ENCODE results near the gene ADM. TPM values are rescaled to one million over a fixed set of nuclear protein-coding genes. Genes with fewer than 3 reads are reported as not detected.
A peak's percentile ranks its signal among the peaks of the same experiment; 100 is the strongest.

The ADM gene
- polyA plus RNA-seq, 3 donors from 2014 or later: 0.19 to 2.1 (median 0.20) TPM

- Mint-ChIP-seq H3K27ac (no peak overlapping the region), H3K36me3 (no peaks in the 10 kb centered on the region), H3K4me1 (no peaks in the 10 kb centered on the region), H3K4me3 (no peak overlapping the region), H3K9me3 (no peaks in the 10 kb centered on the region), H3K27me3 (ENCODE audit: low read depth in 3 of 3) (peaks cover 0 to 5% (median 3%) of the 10 kb centered on the region in 3 donors)
- no peak for DNase-seq
These were observed 20.9 kb upstream of the ADM start for GRCh38 chr11:10283991-10284390.

- H3K9me3 Mint-ChIP-seq: no peaks in the 10 kb centered on the region
- H3K27ac Mint-ChIP-seq: no peak overlapping the region
- no peak overlapping the region for H3K4me3 Mint-ChIP-seq
- no peaks in the 10 kb centered on the region for H3K4me1 Mint-ChIP-seq
- H3K36me3 Mint-ChIP-seq: no peaks in the 10 kb centered on the region
- DNase-seq: no peak
- peaks cover 0 to 5% (median 3%) of the 10 kb centered on the region in 3 donors for H3K27me3 Mint-ChIP-seq (ENCODE audit: low read depth in 3 of 3)
These were observed 19.6 kb upstream of the ADM start for GRCh38 chr11:10285148-10285802.

- no peaks in the 10 kb centered on the region for H3K36me3 Mint-ChIP-seq
- no peak overlapping the region for H3K4me3 Mint-ChIP-seq
- H3K27ac Mint-ChIP-seq: no peak overlapping the region
- H3K4me1 Mint-ChIP-seq: peaks cover 7 to 8% of the 10 kb centered on the region in 2 donors
- H3K9me3 Mint-ChIP-seq: no peaks in the 10 kb centered on the region
- peaks cover 0 to 9% (median 3%) of the 10 kb centered on the region in 3 donors for H3K27me3 Mint-ChIP-seq (ENCODE audit: low read depth in 3 of 3)
- no peak for DNase-seq
These were observed 17.7 kb upstream of the ADM start for GRCh38 chr11:10287140-10287539.

- Mint-ChIP-seq H3K9me3 (no peaks in the 10 kb centered on the region), H3K4me1 (peaks cover 13% of the 10 kb centered on the region in 2 donors), H3K27me3 (ENCODE audit: low read depth in 3 of 3) (peaks cover 0 to 16% (median 3%) of the 10 kb centered on the region in 3 donors), H3K27ac (no peak overlapping the region), H3K4me3 (no peak overlapping the region), H3K36me3 (no peaks in the 10 kb centered on the region)
- DNase-seq: no peak
These were observed 16.8 kb upstream of the ADM start for GRCh38 chr11:10287766-10288715.

GRCh38 chr11:10288881-10289764, 15.8 kb upstream of the ADM start:
- no peak overlapping the region for H3K27ac Mint-ChIP-seq
- peaks cover 0 to 15% (median 3%) of the 10 kb centered on the region in 3 donors for H3K27me3 Mint-ChIP-seq (ENCODE audit: low read depth in 3 of 3)
- H3K4me3 Mint-ChIP-seq: no peak overlapping the region
- H3K4me1 Mint-ChIP-seq: peaks cover 15 to 16% of the 10 kb centered on the region in 2 donors
- DNase-seq: no peak
- H3K36me3 Mint-ChIP-seq: no peaks in the 10 kb centered on the region
- no peaks in the 10 kb centered on the region for H3K9me3 Mint-ChIP-seq

- no peak for DNase-seq
- H3K9me3 Mint-ChIP-seq: no peaks in the 10 kb centered on the region
- peaks cover under 1 to 15% (median 7%) of the 10 kb centered on the region in 3 donors for H3K27me3 Mint-ChIP-seq (ENCODE audit: low read depth in 3 of 3)
- H3K36me3 Mint-ChIP-seq: no peaks in the 10 kb centered on the region
- peaks cover 19% of the 10 kb centered on the region in 2 donors for H3K4me1 Mint-ChIP-seq
- H3K27ac Mint-ChIP-seq: no peak overlapping the region
- H3K4me3 Mint-ChIP-seq: no peak overlapping the region
These were observed 15.0 kb upstream of the ADM start for GRCh38 chr11:10289765-10290380.

GRCh38 chr11:10291801-10292638, 12.9 kb upstream of the ADM start:
- peak overlapping the region; percentile 42 to 71 (median 68) for H3K4me3 Mint-ChIP-seq
- H3K36me3 Mint-ChIP-seq: no peaks in the 10 kb centered on the region
- no peak for DNase-seq
- H3K4me1 Mint-ChIP-seq: peaks cover 27 to 28% of the 10 kb centered on the region in 2 donors
- H3K27ac Mint-ChIP-seq: no peak overlapping the region
- H3K9me3 Mint-ChIP-seq: no peaks in the 10 kb centered on the region
- peaks cover 2 to 27% (median 9%) of the 10 kb centered on the region in 3 donors for H3K27me3 Mint-ChIP-seq (ENCODE audit: low read depth in 3 of 3)

- peaks cover 2 to 29% (median 11%) of the 10 kb centered on the region in 3 donors for H3K27me3 Mint-ChIP-seq (ENCODE audit: low read depth in 3 of 3)
These were observed 11.2 kb upstream of the ADM start, which contains the start of gene SBF2 for GRCh38 chr11:10293423-10294289. Gene SBF2, minus strand, starts transcription at chr11:10294219. Its CDS starts 150 bp downstream, at chr11:10294069.

GRCh38 chr11:10294290-10294953, 10.5 kb upstream of the ADM start:
- Mint-ChIP-seq H3K27ac (peak overlapping the region in 3 of 6 donors; percentile 41 to 83 (median 55)), H3K4me3 (peak overlapping the region; percentile 83 to 93 (median 86)), H3K4me1 (peaks cover 35 to 42% of the 10 kb centered on the region in 2 donors), H3K9me3 (no peaks in the 10 kb centered on the region), H3K36me3 (no peaks in the 10 kb centered on the region), H3K27me3 (ENCODE audit: low read depth in 3 of 3) (peaks cover 2 to 29% (median 11%) of the 10 kb centered on the region in 3 donors)
- DNase-seq: no peak

More at GRCh38 chr11:10293423-10294289, 11.2 kb upstream of the ADM start, which contains the start of gene SBF2:
- Mint-ChIP-seq H3K27ac (peak within 1 kb of the TSS in 5 of 6 donors; percentile 24 to 83 (median 41)), H3K9me3 (no peaks in the 10 kb centered on the region), H3K4me3 (peak within 1 kb of the TSS; percentile 83 to 93 (median 86)), H3K4me1 (peaks cover 34 to 40% of the 10 kb centered on the region in 2 donors), H3K36me3 (no peaks in the 10 kb centered on the region)
- peak; percentile 79 to 82 (median 82) for DNase-seq

- peak in 2 of 3 donors; percentile 2 to 8 for DNase-seq
- H3K4me1 Mint-ChIP-seq: peaks cover 37 to 42% of the 10 kb centered on the region in 2 donors
- peak overlapping the region in 5 of 6 donors; percentile 11 to 83 (median 41) for H3K27ac Mint-ChIP-seq
- peak overlapping the region; percentile 83 to 93 (median 85) for H3K4me3 Mint-ChIP-seq
- H3K36me3 Mint-ChIP-seq: no peaks in the 10 kb centered on the region
- no peaks in the 10 kb centered on the region for H3K9me3 Mint-ChIP-seq
- peaks cover 2 to 29% (median 11%) of the 10 kb centered on the region in 3 donors for H3K27me3 Mint-ChIP-seq (ENCODE audit: low read depth in 3 of 3)
These were observed 9.6 kb upstream of the ADM start for GRCh38 chr11:10295064-10295901.
